ENCODE data around the gene SLC17A1.

SLC17A1 gene

GRCh38 chr6:25801436-25801835 is 30.4 kb downstream of the SLC17A1 start:
- H3K27ac ChIP-seq = no peak overlapping the region
- no peak for TF ChIP-seq ZFX (IDR thresholded peaks at IDR 0.05)

- no peak for TF ChIP-seq CTCF (conservative IDR thresholded peaks at IDR 0.05)
- TF ChIP-seq ZFX (IDR thresholded peaks at IDR 0.05) = no peak
- H3K27ac ChIP-seq = no peak overlapping the region
Observed at GRCh38 chr6:25794784-25795183, 37.1 kb downstream of the SLC17A1 start.

GRCh38 chr6:25793970-25794369 is 37.9 kb downstream of the SLC17A1 start:
- TF ChIP-seq ZFX (IDR thresholded peaks at IDR 0.05) (no peak), CTCF (conservative IDR thresholded peaks at IDR 0.05) (no peak)
- H3K27ac ChIP-seq = no peak overlapping the region

GRCh38 chr6:25792016-25792415 is 39.8 kb downstream of the SLC17A1 start:
- no peak overlapping the region for H3K27ac ChIP-seq
- TF ChIP-seq CTCF (conservative IDR thresholded peaks at IDR 0.05) (no peak), ZFX (IDR thresholded peaks at IDR 0.05) (no peak)

- TF ChIP-seq CTCF (conservative IDR thresholded peaks at IDR 0.05) (no peak), ZFX (IDR thresholded peaks at IDR 0.05) (no peak)
- H3K27ac ChIP-seq = no peak overlapping the region
Observed at GRCh38 chr6:25789475-25789874, 42.4 kb downstream of the SLC17A1 start.

- no peak overlapping the region for H3K27ac ChIP-seq
- TF ChIP-seq CTCF (conservative IDR thresholded peaks at IDR 0.05) = peak; percentile 81
- no peak for TF ChIP-seq ZFX (IDR thresholded peaks at IDR 0.05)
Observed at GRCh38 chr6:25788305-25788922, 43.4 kb downstream of the SLC17A1 start.

GRCh38 chr6:25787428-25787827 is 44.4 kb downstream of the SLC17A1 start:
- TF ChIP-seq ZFX (IDR thresholded peaks at IDR 0.05) (no peak), CTCF (conservative IDR thresholded peaks at IDR 0.05) (no peak)

GRCh38 chr6:25781134-25781533 is 50.7 kb downstream of the SLC17A1 start:
- TF ChIP-seq ZFX (IDR thresholded peaks at IDR 0.05) = no peak
- TF ChIP-seq CTCF (conservative IDR thresholded peaks at IDR 0.05) = no peak
- H3K27ac ChIP-seq = no peak overlapping the region

More at GRCh38 chr6:25787428-25787827, 44.4 kb downstream of the SLC17A1 start:
- no peak overlapping the region for H3K27ac ChIP-seq

Data from C4-2B (cell line).